Measurements from ENCODE around the gene TBC1D30. TPM values are rescaled to one million over a fixed set of nuclear protein-coding genes. Genes with fewer than 3 reads are reported as not detected.

The TBC1D30 gene
- total RNA-seq, 3 donors from 2014 or later (not counting 1 experiment from before 2014, with no cell fraction given), result 2.8 to 5.8 (median 4.7) TPM

GRCh38 chr12:64891629-64892028 lies 67.2 kb downstream of the TBC1D30 start:
- Mint-ChIP-seq H3K4me1 (peaks cover 5% of the 10 kb centered on the region in 2 donors), H3K4me3 (no peak overlapping the region), H3K27ac (no peak overlapping the region), H3K9me3 (no peaks in the 10 kb centered on the region), H3K27me3 (ENCODE audit: low read depth in 2 of 2) (peaks cover 15 to 21% of the 10 kb centered on the region in 2 donors), H3K36me3 (no peaks in the 10 kb centered on the region)
- intact Hi-C loops (cut with micrococcal nuclease), result loop anchor here (1.0 to 5.0 kb wide), 3 partner anchors 341 to 1216 kb away; no protein-coding TSS in a partner anchor
- Histone ChIP-seq H3K27me3 (ENCODE audit: control insufficient read depth, insufficient read depth, low read length) (peaks cover 4% of the 10 kb centered on the region), H3K9me3 (ENCODE audit: control insufficient read depth, insufficient read depth, low read length) (no peaks in the 10 kb centered on the region), H3K4me1 (ENCODE audit: control insufficient read depth, insufficient read depth, low read length) (no peaks in the 10 kb centered on the region), H3K27ac (ENCODE audit: low read length) (no peak overlapping the region), H3K36me3 (ENCODE audit: control insufficient read depth, insufficient read depth, low read length) (no peaks in the 10 kb centered on the region), H3K4me3 (ENCODE audit: low read length) (no peak overlapping the region)
- ATAC-seq (no peak), DNase-seq (no peak)
- no CpG with 5 or more reads among the region's 1 CpG for WGBS (ENCODE audit: insufficient coverage)
- TF ChIP-seq, protein P1, sequence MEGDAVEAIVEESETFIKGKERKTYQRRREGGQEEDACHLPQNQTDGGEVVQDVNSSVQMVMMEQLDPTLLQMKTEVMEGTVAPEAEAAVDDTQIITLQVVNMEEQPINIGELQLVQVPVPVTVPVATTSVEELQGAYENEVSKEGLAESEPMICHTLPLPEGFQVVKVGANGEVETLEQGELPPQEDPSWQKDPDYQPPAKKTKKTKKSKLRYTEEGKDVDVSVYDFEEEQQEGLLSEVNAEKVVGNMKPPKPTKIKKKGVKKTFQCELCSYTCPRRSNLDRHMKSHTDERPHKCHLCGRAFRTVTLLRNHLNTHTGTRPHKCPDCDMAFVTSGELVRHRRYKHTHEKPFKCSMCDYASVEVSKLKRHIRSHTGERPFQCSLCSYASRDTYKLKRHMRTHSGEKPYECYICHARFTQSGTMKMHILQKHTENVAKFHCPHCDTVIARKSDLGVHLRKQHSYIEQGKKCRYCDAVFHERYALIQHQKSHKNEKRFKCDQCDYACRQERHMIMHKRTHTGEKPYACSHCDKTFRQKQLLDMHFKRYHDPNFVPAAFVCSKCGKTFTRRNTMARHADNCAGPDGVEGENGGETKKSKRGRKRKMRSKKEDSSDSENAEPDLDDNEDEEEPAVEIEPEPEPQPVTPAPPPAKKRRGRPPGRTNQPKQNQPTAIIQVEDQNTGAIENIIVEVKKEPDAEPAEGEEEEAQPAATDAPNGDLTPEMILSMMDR (IDR thresholded peaks at IDR 0.05), result no peak

DNA sequence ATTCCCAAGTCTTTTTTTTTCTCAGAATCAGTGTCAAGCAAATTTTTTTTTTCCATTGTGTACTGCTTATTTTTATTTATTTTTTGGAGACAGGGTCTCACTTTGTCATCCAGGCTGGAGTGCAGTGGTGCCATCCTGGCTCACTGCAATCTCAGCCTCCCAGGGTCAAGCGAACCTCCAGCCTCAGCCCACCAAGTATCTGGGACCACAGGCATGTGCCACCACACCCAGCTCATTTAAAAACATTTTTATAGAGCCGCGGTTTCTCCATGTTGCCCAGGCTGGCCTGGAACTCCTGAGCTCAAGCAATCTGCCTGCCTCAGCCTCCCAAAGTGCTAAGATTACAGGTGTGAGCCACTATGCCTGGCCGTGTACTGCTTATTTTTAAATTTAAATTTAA lies 68.1 kb downstream of the TBC1D30 start:
- WGBS (ENCODE audit: insufficient coverage), result 91% methylated on average over 3 of the region's 4 CpGs
- ATAC-seq, result no peak
- no peak overlapping the region for H3K27ac ChIP-seq (ENCODE audit: low read length)
- no peaks in the 10 kb centered on the region for H3K4me1 ChIP-seq (ENCODE audit: control insufficient read depth, insufficient read depth, low read length)
- H3K36me3 ChIP-seq (ENCODE audit: control insufficient read depth, insufficient read depth, low read length), result no peaks in the 10 kb centered on the region
- H3K4me1 Mint-ChIP-seq, result peaks cover 5% of the 10 kb centered on the region in 2 donors
- no peaks in the 10 kb centered on the region for H3K36me3 Mint-ChIP-seq
- no peaks in the 10 kb centered on the region for H3K9me3 ChIP-seq (ENCODE audit: control insufficient read depth, insufficient read depth, low read length)
- no peaks in the 10 kb centered on the region for H3K9me3 Mint-ChIP-seq
- H3K4me3 ChIP-seq (ENCODE audit: low read length), result no peak overlapping the region
- H3K27ac Mint-ChIP-seq, result no peak overlapping the region
- DNase-seq, result no peak
- peaks cover 4% of the 10 kb centered on the region for H3K27me3 ChIP-seq (ENCODE audit: control insufficient read depth, insufficient read depth, low read length)
- TF ChIP-seq, protein P1 (IDR thresholded peaks at IDR 0.05), result no peak
- H3K27me3 Mint-ChIP-seq (ENCODE audit: low read depth in 2 of 2), result peaks cover 15 to 21% of the 10 kb centered on the region in 2 donors
- intact Hi-C loops (cut with micrococcal nuclease), result loop anchor here (5.0 kb wide), 1 partner anchor 1195 kb away; no protein-coding TSS in a partner anchor
- H3K4me3 Mint-ChIP-seq, result no peak overlapping the region

DNA sequence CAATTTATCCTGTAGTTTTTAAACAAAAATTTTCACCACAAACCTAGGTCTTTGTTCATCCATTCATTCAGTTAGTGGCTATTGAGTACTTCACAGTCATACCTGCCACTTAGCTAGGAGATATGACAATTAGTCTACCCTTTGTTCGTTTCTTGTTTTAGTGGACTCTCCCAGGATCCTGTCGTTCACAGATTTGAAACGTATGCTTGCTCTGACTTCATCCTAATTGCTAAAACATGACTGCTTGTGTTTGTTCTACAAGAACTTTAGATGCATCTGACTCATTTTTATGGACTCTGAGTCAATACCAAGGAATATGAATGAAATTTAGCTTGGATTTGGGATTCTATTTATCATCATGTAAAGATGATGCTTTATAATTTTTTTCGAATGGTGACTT lies 69.5 kb downstream of the TBC1D30 start:
- H3K27ac ChIP-seq (ENCODE audit: low read length), result no peak overlapping the region
- H3K36me3 Mint-ChIP-seq, result no peaks in the 10 kb centered on the region
- H3K9me3 Mint-ChIP-seq, result no peaks in the 10 kb centered on the region
- no peaks in the 10 kb centered on the region for H3K36me3 ChIP-seq (ENCODE audit: control insufficient read depth, insufficient read depth, low read length)
- H3K9me3 ChIP-seq (ENCODE audit: control insufficient read depth, insufficient read depth, low read length), result no peaks in the 10 kb centered on the region
- no peak overlapping the region for H3K4me3 ChIP-seq (ENCODE audit: low read length)
- ATAC-seq, result no peak
- H3K4me1 ChIP-seq (ENCODE audit: control insufficient read depth, insufficient read depth, low read length), result no peaks in the 10 kb centered on the region
- TF ChIP-seq, protein P1 (IDR thresholded peaks at IDR 0.05), result no peak
- peaks cover 5% of the 10 kb centered on the region in 2 donors for H3K4me1 Mint-ChIP-seq
- H3K27me3 ChIP-seq (ENCODE audit: control insufficient read depth, insufficient read depth, low read length), result peaks cover 4% of the 10 kb centered on the region
- H3K4me3 Mint-ChIP-seq, result no peak overlapping the region
- intact Hi-C loops (cut with micrococcal nuclease), result loop anchor here (5.0 kb wide), 1 partner anchor 1193 kb away; no protein-coding TSS in a partner anchor
- H3K27me3 Mint-ChIP-seq (ENCODE audit: low read depth in 2 of 2), result peaks cover 14 to 21% of the 10 kb centered on the region in 2 donors
- WGBS (ENCODE audit: insufficient coverage), result 81% methylated on average over 4 of the region's 4 CpGs
- DNase-seq, result no peak
- H3K27ac Mint-ChIP-seq, result no peak overlapping the region
